IMR-90 (cell line): Measurements from ENCODE around the gene RPS6KA5. TPM values are rescaled to one million over a fixed set of nuclear protein-coding genes. Genes with fewer than 3 reads are reported as not detected.

Source experiments
- ATAC-seq: fragments of 200-7000 bp; cut with Tn5 transposase; 2 replicates; pipeline ENCODE4 v1.9.1; 2020; ENCODE audit warnings: low read depth, mild to moderate bottlenecking, moderate library complexity
- BruUV-seq: library from RNA; stranded (reverse); fragments of 400-500 nt; replicated peaks from 2 replicates; lab custom pipeline; 2021; lab: Mats Ljungman, UMichigan
- CTCF ChIA-PET: fragments of 300-600 bp; formaldehyde crosslinking; extraction: SDS; loops from one replicate; lab custom pipeline; 2021; ENCODE audit warnings: antibody characterized with exemption; lab: Yijun Ruan, JAX
- POLR2A ChIA-PET: fragments of 300-600 bp; sonication (Branson Sonifier 250); formaldehyde crosslinking; loops from one replicate; lab custom pipeline; 2022; ENCODE audit warnings: antibody characterized with exemption; ENCODE audit not compliant: unreplicated experiment; lab: Charles Lee
- DNase-seq: peaks from one replicate; pipeline ENCODE4 v3.0.0; 2013
- H2AFZ ChIP-seq: replicated peaks from 2 replicates; pipeline ENCODE3; 2013; ENCODE audit warnings: low read length, mild to moderate bottlenecking; ENCODE audit not compliant: poor library complexity
- H2AK5ac ChIP-seq: 2 replicates; pipeline ENCODE4 v1.6.1; 2013; ENCODE audit warnings: low read depth, low read length, inconsistent platforms
- H2AK9ac ChIP-seq: replicated peaks from 2 replicates; pipeline ENCODE3; 2013; ENCODE audit warnings: mild to moderate bottlenecking, low read depth, low read length, moderate library complexity; ENCODE audit not compliant: poor library complexity
- H2BK120ac ChIP-seq: 2 replicates; pipeline ENCODE4 v1.6.1; 2013; ENCODE audit warnings: low read depth, low read length, inconsistent platforms
- H2BK15ac ChIP-seq: 3 replicates; pipeline ENCODE4 v1.6.1; 2013; ENCODE audit warnings: low read depth, low read length, inconsistent platforms
- H2BK20ac ChIP-seq: 2 replicates; pipeline ENCODE4 v1.6.1; 2013; ENCODE audit warnings: low read depth, mild to moderate bottlenecking, inconsistent platforms, low read length, moderate library complexity
- H2BK5ac ChIP-seq: 2 replicates; pipeline ENCODE4 v1.6.1; 2013; ENCODE audit warnings: mild to moderate bottlenecking, low read depth, low read length, inconsistent platforms; ENCODE audit not compliant: poor library complexity, severe bottlenecking
- H3K14ac ChIP-seq: replicated peaks from 2 replicates; pipeline ENCODE4 v1.6.1; 2013; ENCODE audit warnings: low read depth, low read length, inconsistent platforms
- H3K18ac ChIP-seq: 2 replicates; pipeline ENCODE4 v1.6.1; 2013; ENCODE audit warnings: low read depth, low read length, control low read depth
- H3K23ac ChIP-seq: 2 replicates; pipeline ENCODE4 v1.6.1; 2013; ENCODE audit warnings: low read depth, low read length, inconsistent platforms
- H3K27ac ChIP-seq: 2 replicates; pipeline ENCODE4 v1.5.1; 2013; ENCODE audit warnings: mild to moderate bottlenecking, control low read depth, low read length; ENCODE audit not compliant: insufficient read depth
- H3K27me3 ChIP-seq: 2 replicates; pipeline ENCODE4 v1.6.1; 2013; ENCODE audit warnings: low read length; ENCODE audit not compliant: control insufficient read depth, insufficient read depth
- H3K36me3 ChIP-seq: 2 replicates; pipeline ENCODE4 v1.6.1; 2013; ENCODE audit warnings: low read length, mixed read lengths; ENCODE audit not compliant: control insufficient read depth, insufficient read depth
- H3K4ac ChIP-seq: 2 replicates; pipeline ENCODE4 v1.6.1; 2013; ENCODE audit warnings: low read depth, low read length, inconsistent platforms
- H3K4me1 ChIP-seq: 2 replicates; pipeline ENCODE4 v1.6.1; 2013; ENCODE audit warnings: low read length, mixed read lengths; ENCODE audit not compliant: control insufficient read depth, insufficient read depth
- H3K4me2 ChIP-seq: 2 replicates; pipeline ENCODE4 v1.6.1; 2013; ENCODE audit warnings: low read depth, mild to moderate bottlenecking, control low read depth, low read length, moderate library complexity
- H3K4me3 ChIP-seq: 2 replicates; pipeline ENCODE4 v1.5.1; 2013; ENCODE audit warnings: low read depth, mild to moderate bottlenecking, control low read depth, low read length, moderate library complexity; ENCODE audit not compliant: insufficient read depth
- H3K56ac ChIP-seq: 2 replicates; pipeline ENCODE4 v1.6.1; 2013; ENCODE audit warnings: low read length, inconsistent platforms; ENCODE audit not compliant: insufficient read depth; ENCODE audit errors: extremely low read depth
- H3K79me1 ChIP-seq, 2 experiments: 2 replicates each; pipeline ENCODE4 v1.6.1; 2013; ENCODE audit warnings: low read length in 2 of 2, inconsistent platforms in 1 of 2, low read depth in 1 of 2
- H3K9ac ChIP-seq: 2 replicates; pipeline ENCODE4 v1.6.1; 2013; ENCODE audit warnings: low read depth, low read length, control low read depth
- H3K9me1 ChIP-seq: 2 replicates; pipeline ENCODE4 v1.6.1; 2013; ENCODE audit warnings: low read length, inconsistent platforms; ENCODE audit not compliant: insufficient read depth
- H3K9me3 ChIP-seq: 2 replicates; pipeline ENCODE4 v1.6.1; 2013; ENCODE audit warnings: low read length; ENCODE audit not compliant: control insufficient read depth, insufficient read depth
- H4K20me1 ChIP-seq: 2 replicates; pipeline ENCODE4 v1.6.1; 2013; ENCODE audit warnings: low read length, inconsistent platforms; ENCODE audit not compliant: insufficient read depth
- H4K5ac ChIP-seq: 2 replicates; pipeline ENCODE4 v1.6.1; 2013; ENCODE audit warnings: mild to moderate bottlenecking, low read depth, low read length, control low read depth
- H4K8ac ChIP-seq, 2 experiments: 2 replicates each; pipeline ENCODE4 v1.6.1; 2013; ENCODE audit warnings: low read depth in 2 of 2, low read length in 2 of 2, control low read depth in 1 of 2, inconsistent platforms in 1 of 2
- H4K91ac ChIP-seq: 2 replicates; pipeline ENCODE4 v1.6.1; 2013; ENCODE audit warnings: low read depth, low read length, inconsistent platforms; ENCODE audit not compliant: insufficient read depth
- BHLHE40 ChIP-seq: fragments of 150-350 bp; IDR thresholded peaks from 2 replicates; pipeline ENCODE4 v1.6.1; 2016; ENCODE audit warnings: mild to moderate bottlenecking, low read depth, low read length
- CEBPB ChIP-seq: IDR thresholded peaks from 2 replicates; pipeline ENCODE4 v1.6.1; 2012; ENCODE audit warnings: low read depth, low read length, improper control_type of control experiment
- POLR2A ChIP-seq: IDR thresholded peaks from 2 replicates; pipeline ENCODE4 v1.6.1; 2012; ENCODE audit warnings: mild to moderate bottlenecking, low read depth, low read length
- RAD21 ChIP-seq: IDR thresholded peaks from 2 replicates; pipeline ENCODE4 v1.6.1; 2012; ENCODE audit warnings: low read length, improper control_type of control experiment
- RFX5 ChIP-seq: IDR thresholded peaks from 2 replicates; pipeline ENCODE4 v1.8.0; 2012; ENCODE audit warnings: low read depth, mild to moderate bottlenecking, low read length, moderate library complexity
- WGBS, 2 experiments: methylation state at CpG; one replicate each; pipeline versions ENCODE4 v1.1.5 to v1.1.7; 2013; ENCODE audit warnings: missing lambda C conversion rate in 2 of 2; ENCODE audit not compliant: insufficient read length in 1 of 2; ENCODE audit errors: extremely low coverage in 2 of 2; 5-methylcytosine and 5-hydroxymethylcytosine counted together
- dilution Hi-C: fragments of 300-500 bp; cut with HindIII; formaldehyde crosslinking; loops from one replicate; pipeline ENCODE4 v1.14.3; 2018; ENCODE audit warnings: low sequenced_read_pairs; ENCODE audit not compliant: unreplicated experiment
- in situ Hi-C: fragments of 300-500 bp; cut with MboI; formaldehyde crosslinking; loops from 3 replicates; pipeline ENCODE4 v1.14.3; 2019; ENCODE audit warnings: low sequenced_read_pairs, inconsistent platforms, mixed read lengths
- intact Hi-C: fragments of 100-400 bp; cut with micrococcal nuclease; formaldehyde crosslinking; loops from 2 replicates; pipeline ENCODE4 v1.10.0; 2022
- polyA plus RNA-seq, 3 experiments: library from polyadenylated mRNA; depleted of rRNA; stranded (reverse); fragments of >200 nt; gene quantifications; 2 replicates each; pipeline ENCODE4 v1.2.3, GENCODE V29; 2012; ENCODE audit warnings: low replicate concordance in 1 of 3
- total RNA-seq: library from RNA; depleted of rRNA; stranded (reverse); fragments of >200 nt; gene quantifications from 2 replicates; pipeline ENCODE4 v1.2.3, GENCODE V29; 2012
- TF ChIP-seq, protein P1 (sequence below): conservative IDR thresholded peaks from 2 replicates; pipeline ENCODE4 v1.5.1; 2012; ENCODE audit warnings: mild to moderate bottlenecking, low read depth, low read length, improper control_type of control experiment
- TF ChIP-seq, protein P2 (sequence below): fragments of 150-350 bp; IDR thresholded peaks from 2 replicates; pipeline ENCODE4 v1.6.1; 2016; ENCODE audit warnings: low read depth, mild to moderate bottlenecking, low read length, moderate library complexity, borderline replicate concordance
- TF ChIP-seq, protein P3 (sequence below): fragments of 150-350 bp; IDR thresholded peaks from 2 replicates; pipeline ENCODE4 v1.6.1; 2017; ENCODE audit warnings: mild to moderate bottlenecking, antibody characterized with exemption, low read length, low read depth

RPS6KA5 gene
- total and polyA plus RNA-seq, 2 of the 4 experiments (the other 2 are of a cell fraction), result 0.36 TPM

DNA sequence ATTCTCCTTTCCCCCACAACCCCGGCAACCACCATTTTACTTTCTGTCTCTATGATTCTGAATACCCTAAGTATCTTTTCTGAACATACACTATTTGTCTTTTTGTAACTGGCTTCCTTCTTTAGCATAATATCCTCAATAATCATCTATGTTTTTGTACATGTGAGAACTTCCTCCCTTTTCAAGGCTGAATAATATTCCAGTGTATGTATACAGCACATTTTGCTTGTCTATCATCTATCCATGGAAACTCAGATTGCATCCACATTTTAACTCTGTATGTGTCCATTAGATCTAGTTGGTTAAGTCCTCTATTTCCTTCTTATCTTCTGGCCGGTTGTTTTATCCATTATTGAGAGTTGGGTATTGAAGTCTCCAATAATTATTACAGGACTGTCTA, 180.2 kb downstream of the RPS6KA5 start:
- WGBS, 2 experiments, result no CpG with 5 or more reads among the region's 2 CpGs
- in situ Hi-C loops (no loop called here), dilution Hi-C loops (no loop called here), intact Hi-C loops (no loop called here)
- Histone ChIP-seq H4K5ac (no peak overlapping the region), H2BK5ac (no peak overlapping the region), H3K4me1 (no peaks in the 10 kb centered on the region), H2AK9ac (no peak overlapping the region), H3K79me1 (no peaks in the 10 kb centered on the region), H4K20me1 (no peaks in the 10 kb centered on the region), H2BK20ac (no peak overlapping the region), H3K23ac (no peak overlapping the region), H3K4me3 (no peak overlapping the region), H2AK5ac (no peak overlapping the region), H3K4me2 (no peak overlapping the region), H3K9ac (no peak overlapping the region), H2BK120ac (no peak overlapping the region), H4K8ac (no peak overlapping the region), H3K27me3 (no peaks in the 10 kb centered on the region), H3K9me3 (no peaks in the 10 kb centered on the region; the same call in 1 of the 2 replicates), H2AFZ (no peak overlapping the region), H3K18ac (no peak overlapping the region), H3K4ac (no peak overlapping the region), H2BK15ac (no peak overlapping the region), H3K9me1 (no peaks in the 10 kb centered on the region), H3K14ac (no peak overlapping the region), H3K56ac (no peak overlapping the region), H3K27ac (no peak overlapping the region), H4K91ac (no peak overlapping the region), H3K36me3 (no peaks in the 10 kb centered on the region)
- TF ChIP-seq, protein P1, sequence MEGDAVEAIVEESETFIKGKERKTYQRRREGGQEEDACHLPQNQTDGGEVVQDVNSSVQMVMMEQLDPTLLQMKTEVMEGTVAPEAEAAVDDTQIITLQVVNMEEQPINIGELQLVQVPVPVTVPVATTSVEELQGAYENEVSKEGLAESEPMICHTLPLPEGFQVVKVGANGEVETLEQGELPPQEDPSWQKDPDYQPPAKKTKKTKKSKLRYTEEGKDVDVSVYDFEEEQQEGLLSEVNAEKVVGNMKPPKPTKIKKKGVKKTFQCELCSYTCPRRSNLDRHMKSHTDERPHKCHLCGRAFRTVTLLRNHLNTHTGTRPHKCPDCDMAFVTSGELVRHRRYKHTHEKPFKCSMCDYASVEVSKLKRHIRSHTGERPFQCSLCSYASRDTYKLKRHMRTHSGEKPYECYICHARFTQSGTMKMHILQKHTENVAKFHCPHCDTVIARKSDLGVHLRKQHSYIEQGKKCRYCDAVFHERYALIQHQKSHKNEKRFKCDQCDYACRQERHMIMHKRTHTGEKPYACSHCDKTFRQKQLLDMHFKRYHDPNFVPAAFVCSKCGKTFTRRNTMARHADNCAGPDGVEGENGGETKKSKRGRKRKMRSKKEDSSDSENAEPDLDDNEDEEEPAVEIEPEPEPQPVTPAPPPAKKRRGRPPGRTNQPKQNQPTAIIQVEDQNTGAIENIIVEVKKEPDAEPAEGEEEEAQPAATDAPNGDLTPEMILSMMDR, result no peak
- no peak for TF ChIP-seq BHLHE40
- no peak for TF ChIP-seq CEBPB
- TF ChIP-seq RFX5, result no peak
- no peak for TF ChIP-seq POLR2A
- no peak for TF ChIP-seq RAD21
- TF ChIP-seq, protein P2, sequence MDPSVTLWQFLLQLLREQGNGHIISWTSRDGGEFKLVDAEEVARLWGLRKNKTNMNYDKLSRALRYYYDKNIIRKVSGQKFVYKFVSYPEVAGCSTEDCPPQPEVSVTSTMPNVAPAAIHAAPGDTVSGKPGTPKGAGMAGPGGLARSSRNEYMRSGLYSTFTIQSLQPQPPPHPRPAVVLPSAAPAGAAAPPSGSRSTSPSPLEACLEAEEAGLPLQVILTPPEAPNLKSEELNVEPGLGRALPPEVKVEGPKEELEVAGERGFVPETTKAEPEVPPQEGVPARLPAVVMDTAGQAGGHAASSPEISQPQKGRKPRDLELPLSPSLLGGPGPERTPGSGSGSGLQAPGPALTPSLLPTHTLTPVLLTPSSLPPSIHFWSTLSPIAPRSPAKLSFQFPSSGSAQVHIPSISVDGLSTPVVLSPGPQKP, result no peak
- TF ChIP-seq, protein P3, sequence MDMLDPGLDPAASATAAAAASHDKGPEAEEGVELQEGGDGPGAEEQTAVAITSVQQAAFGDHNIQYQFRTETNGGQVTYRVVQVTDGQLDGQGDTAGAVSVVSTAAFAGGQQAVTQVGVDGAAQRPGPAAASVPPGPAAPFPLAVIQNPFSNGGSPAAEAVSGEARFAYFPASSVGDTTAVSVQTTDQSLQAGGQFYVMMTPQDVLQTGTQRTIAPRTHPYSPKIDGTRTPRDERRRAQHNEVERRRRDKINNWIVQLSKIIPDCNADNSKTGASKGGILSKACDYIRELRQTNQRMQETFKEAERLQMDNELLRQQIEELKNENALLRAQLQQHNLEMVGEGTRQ, result no peak
- no peak for ATAC-seq
- ChIA-PET POLR2A (no interaction called here), CTCF (no interaction called here)
- no TSS peak for BruUV-seq
- no peak for DNase-seq
